HepG2 (cell line): Measurements from ENCODE around the gene INSR. TPM values are rescaled to one million over a fixed set of nuclear protein-coding genes. Genes with fewer than 3 reads are reported as not detected.

Experiments used
- ATAC-seq: fragments of 200-7000 bp; cut with Tn5 transposase; 3 replicates; pipeline ENCODE4 v1.9.1; 2020; ENCODE audit warnings: mild to moderate bottlenecking, moderate library complexity
- BruUV-seq: library from RNA; stranded (reverse); fragments of 400-500 nt; replicated peaks from 2 replicates; lab custom pipeline; 2021; lab: Mats Ljungman, UMichigan
- CTCF ChIA-PET: fragments of 300-600 bp; formaldehyde crosslinking; extraction: SDS; loops from one replicate; lab custom pipeline; 2021; ENCODE audit warnings: low total read pairs, inconsistent platforms, low intra/inter-chr PET ratio; lab: Yijun Ruan, JAX
- POLR2A ChIA-PET: fragments of 350-600 bp; sonication (Branson Sonifier 250); formaldehyde crosslinking; loops from one replicate; lab custom pipeline; 2020; ENCODE audit warnings: antibody characterized with exemption, inconsistent platforms; lab: Yijun Ruan, JAX
- DNase-seq: peaks from one replicate; pipeline ENCODE4 v3.0.0-alpha.2; 2015; ENCODE audit warnings: low spot score
- FAIRE-seq: peaks from 3 replicates; lab custom pipeline; 2011; peaks lifted over from hg19 to GRCh38; lab: Jason Lieb, UNC
- H2AFZ ChIP-seq: one replicate; pipeline ENCODE4 v1.6.1; 2011; ENCODE audit warnings: low read length, inconsistent platforms
- H3K27ac ChIP-seq: fragments of 300-600 bp; 3 replicates; pipeline ENCODE4 v1.8.0; 2011; ENCODE audit warnings: mixed run types, mild to moderate bottlenecking, mixed read lengths, low read length, inconsistent platforms; ENCODE audit not compliant: insufficient read depth; ENCODE audit errors: extremely low read length
- H3K27me3 ChIP-seq, 2 experiments: fragments of 200-600 bp in 1 of 2; 2 replicates in 1 of 2; 3 replicates in 1 of 2; pipeline versions ENCODE4 v1.6.0 to v1.8.0; 2011; ENCODE audit warnings: low read length in 2 of 2, mild to moderate bottlenecking in 2 of 2, moderate library complexity in 2 of 2, inconsistent platforms in 1 of 2; ENCODE audit not compliant: insufficient read depth in 2 of 2, control insufficient read depth in 1 of 2
- H3K36me3 ChIP-seq, 2 experiments: fragments of 200-600 bp in 1 of 2; replicated peaks in 1 of 2; 2 replicates in 1 of 2; 3 replicates in 1 of 2; pipeline versions ENCODE4 v1.5.1 to v1.8.0; 2011; ENCODE audit warnings: low read length in 2 of 2, inconsistent platforms in 1 of 2; ENCODE audit not compliant: insufficient read depth in 2 of 2, control insufficient read depth in 1 of 2
- H3K4me1 ChIP-seq: 2 replicates; pipeline ENCODE4 v1.5.1; 2012; ENCODE audit warnings: low read length, inconsistent platforms; ENCODE audit not compliant: insufficient read depth
- H3K4me2 ChIP-seq: 2 replicates; pipeline ENCODE4 v1.6.0; 2011; ENCODE audit warnings: low read depth, low read length, inconsistent platforms
- H3K4me3 ChIP-seq, 3 experiments: fragments of 200-600 bp in 1 of 3; sonication (generic), shearing (Covaris generic) in 1 of 3; replicated peaks in 1 of 3; 2 replicates each; pipeline ENCODE4 v1.5.1; 2011 to 2016; ENCODE audit warnings: low read length in 3 of 3, inconsistent platforms in 2 of 3, low read depth in 2 of 3, mild to moderate bottlenecking in 2 of 3, control low read depth in 1 of 3, mixed read lengths in 1 of 3; ENCODE audit not compliant: insufficient read depth in 1 of 3
- H3K79me2 ChIP-seq: one replicate; pipeline ENCODE4 v1.6.1; 2011; ENCODE audit warnings: low read length, inconsistent platforms; ENCODE audit not compliant: insufficient read depth
- H3K9ac ChIP-seq: 2 replicates; pipeline ENCODE4 v1.6.0; 2011; ENCODE audit warnings: mild to moderate bottlenecking, low read depth, low read length, inconsistent platforms; ENCODE audit not compliant: insufficient read depth
- H3K9me3 ChIP-seq: 2 replicates; pipeline ENCODE4 v1.5.1; 2012; ENCODE audit warnings: mild to moderate bottlenecking, low read length
- H4K20me1 ChIP-seq: 2 replicates; pipeline ENCODE4 v1.6.0; 2011; ENCODE audit warnings: inconsistent platforms, mild to moderate bottlenecking, low read length, moderate library complexity; ENCODE audit not compliant: insufficient read depth
- ELF1 ChIP-seq: sonication (generic); formaldehyde crosslinking; IDR thresholded peaks from 2 replicates; pipeline ENCODE4 v1.4.0; 2020; ENCODE audit warnings: missing genetic modification reagents
- HINFP ChIP-seq: sonication (generic); formaldehyde crosslinking; IDR thresholded peaks from 2 replicates; pipeline ENCODE4 v1.4.0; 2020; ENCODE audit warnings: low read depth, mild to moderate bottlenecking, missing genetic modification reagents
- MTF2 ChIP-seq: sonication (generic); formaldehyde crosslinking; IDR thresholded peaks from 2 replicates; pipeline ENCODE4 v1.5.0; 2020; ENCODE audit warnings: missing genetic modification reagents, borderline replicate concordance
- PAWR ChIP-seq: sonication (generic); formaldehyde crosslinking; IDR thresholded peaks from 2 replicates; pipeline ENCODE4 v1.4.0; 2020; ENCODE audit warnings: missing genetic modification reagents, mild to moderate bottlenecking, borderline replicate concordance
- PRMT3 ChIP-seq: sonication (generic); formaldehyde crosslinking; IDR thresholded peaks from 2 replicates; pipeline ENCODE4 v1.8.1; 2022; ENCODE audit warnings: low read depth, mild to moderate bottlenecking, moderate library complexity, missing genetic modification reagents, borderline replicate concordance
- SMAD3 ChIP-seq: sonication (generic); formaldehyde crosslinking; IDR thresholded peaks from 2 replicates; pipeline ENCODE4 v1.4.0; 2020; ENCODE audit warnings: missing genetic modification reagents
- SP140L ChIP-seq: sonication (generic); formaldehyde crosslinking; IDR thresholded peaks from 2 replicates; pipeline ENCODE4 v1.4.0; 2020; ENCODE audit warnings: missing genetic modification reagents, borderline replicate concordance
- STAT6 ChIP-seq: sonication (generic); formaldehyde crosslinking; IDR thresholded peaks from 2 replicates; pipeline ENCODE4 v1.4.0; 2020; ENCODE audit warnings: missing genetic modification reagents, mild to moderate bottlenecking, borderline replicate concordance
- ZBTB21 ChIP-seq: sonication (generic); formaldehyde crosslinking; IDR thresholded peaks from 2 replicates; pipeline ENCODE4 v1.4.0; 2020; ENCODE audit warnings: missing genetic modification reagents
- ZNF143 ChIP-seq: sonication (generic); formaldehyde crosslinking; IDR thresholded peaks from 2 replicates; pipeline ENCODE4 v1.4.0; 2020; ENCODE audit warnings: missing genetic modification reagents
- ZNF281 ChIP-seq: sonication (generic); formaldehyde crosslinking; IDR thresholded peaks from 2 replicates; pipeline ENCODE4 v1.4.0; 2020; ENCODE audit warnings: missing genetic modification reagents, borderline replicate concordance
- ZNF839 ChIP-seq: sonication (generic); formaldehyde crosslinking; IDR thresholded peaks from 2 replicates; pipeline ENCODE4 v1.4.0; 2020; ENCODE audit warnings: missing genetic modification reagents, mild to moderate bottlenecking, borderline replicate concordance
- ZSCAN31 ChIP-seq: sonication (generic); formaldehyde crosslinking; IDR thresholded peaks from 2 replicates; pipeline ENCODE4 v1.5.0; 2020; ENCODE audit warnings: low read depth, mild to moderate bottlenecking, missing genetic modification reagents
- WGBS: methylation state at CpG from one replicate; pipeline ENCODE4 v1.1.6; 2017; ENCODE audit warnings: low lambda C conversion rate; 5-methylcytosine and 5-hydroxymethylcytosine counted together
- in situ Hi-C: cut with HindIII; loops from 2 replicates; pipeline ENCODE4 v1.10.0; 2017; ENCODE audit warnings: low pct_unique_long_range_greater_than_20kb; ENCODE audit not compliant: extremely low pct_ligation_motif_present
- intact Hi-C: fragments of 100-400 bp; cut with micrococcal nuclease; formaldehyde crosslinking; loops from one replicate; pipeline ENCODE4 v1.10.0; 2022; ENCODE audit not compliant: unreplicated experiment
- polyA plus RNA-seq, 8 experiments: library from polyadenylated mRNA; depleted of rRNA in 3 of 8; stranded (reverse) in 7 of 8; unstranded in 1 of 8; fragments of >200 nt; fragmentation: Illumina TruSeq in 4 of 8; extraction: Trizol in 4 of 8; gene quantifications; 2 replicates each; pipeline versions ENCODE4 v1.2.1 to v1.2.3, GENCODE V29; 2011 to 2016; ENCODE audit warnings: low read depth in 4 of 8, missing spikeins in 1 of 8, mixed read lengths in 1 of 8; ENCODE audit not compliant: insufficient read depth in 1 of 8
- total RNA-seq, 5 experiments: library from RNA; depleted of rRNA; stranded (reverse); fragments of >200 nt; fragmentation: Illumina TruSeq; extraction: Trizol; gene quantifications; 2 replicates each; pipeline ENCODE4 v1.2.3, GENCODE V29; 2016; ENCODE audit warnings: low read depth in 1 of 5

Gene INSR
- total and polyA plus RNA-seq, 2 of the 13 experiments (the other 11 are each of a cell fraction or from before 2014, with no cell fraction given) = 24.2 to 29.8 TPM

- H3K4me2 ChIP-seq = no peak overlapping the region
- H3K9ac ChIP-seq = no peak overlapping the region
- ChIA-PET POLR2A (interaction anchor here (0.9 kb wide), 1 partner anchor 474 kb away, joined by 3 read pairs; no protein-coding TSS in a partner anchor), CTCF (no interaction called here)
- no peak for TF ChIP-seq MTF2 (CRISPR knock-in tag)
- TF ChIP-seq ZNF281 (CRISPR knock-in tag) = no peak
- no peak for TF ChIP-seq ELF1 (CRISPR knock-in tag)
- TF ChIP-seq ZBTB21 (CRISPR knock-in tag) = no peak
- TF ChIP-seq SMAD3 = no peak
- no peak for TF ChIP-seq SP140L
- no peak for TF ChIP-seq STAT6 (CRISPR knock-in tag)
- no peak for TF ChIP-seq PRMT3 (CRISPR knock-in tag)
- no peak for TF ChIP-seq ZSCAN31 (CRISPR knock-in tag)
- TF ChIP-seq ZNF143 (CRISPR knock-in tag) = no peak
- no peak for TF ChIP-seq ZNF839
- TF ChIP-seq HINFP = no peak
- TF ChIP-seq PAWR (CRISPR knock-in tag) = no peak
- no peaks in the 10 kb centered on the region for H3K79me2 ChIP-seq
- no peak for DNase-seq
- H3K9me3 ChIP-seq = no peaks in the 10 kb centered on the region
- intact Hi-C loops (no loop called here), in situ Hi-C loops (no loop called here)
- peaks cover 2 to 9% of the 10 kb centered on the region in 2 experiments; a peak in 3 of 5 replicates for H3K27me3 ChIP-seq
- H3K4me1 ChIP-seq = peaks cover 15% of the 10 kb centered on the region; the same call in 1 of the 2 replicates
- no peaks in the 10 kb centered on the region for H4K20me1 ChIP-seq
- no peak for ATAC-seq
- 7% methylated on average over 4 of the region's 9 CpGs for WGBS
- no peaks in the 10 kb centered on the region for H3K36me3 ChIP-seq
- H3K27ac ChIP-seq = no peak overlapping the region
- no peak overlapping the region for H2AFZ ChIP-seq
- no peak overlapping the region for H3K4me3 ChIP-seq
- no peak for FAIRE-seq
- BruUV-seq = no TSS peak
These were observed 42.2 kb upstream of the INSR start for GRCh38 chr19:7336321-7336973.
